GM12892 (cell line): ENCODE results near the gene AVL9.
"Not testable (repeated sequence)": the region's sequence is repeated elsewhere in the genome, so short reads cannot be mapped to it uniquely, and the experiment has no call there.

Source experiments
- POLR2A ChIP-seq: IDR thresholded peaks from 2 replicates; pipeline ENCODE4 v1.6.1; 2011; ENCODE audit warnings: low read depth, low read length, control low read depth
- POLR2AphosphoS5 ChIP-seq: IDR thresholded peaks from 2 replicates; pipeline ENCODE4 v1.6.1; 2011; ENCODE audit warnings: low read depth, low read length, control low read depth

DNA sequence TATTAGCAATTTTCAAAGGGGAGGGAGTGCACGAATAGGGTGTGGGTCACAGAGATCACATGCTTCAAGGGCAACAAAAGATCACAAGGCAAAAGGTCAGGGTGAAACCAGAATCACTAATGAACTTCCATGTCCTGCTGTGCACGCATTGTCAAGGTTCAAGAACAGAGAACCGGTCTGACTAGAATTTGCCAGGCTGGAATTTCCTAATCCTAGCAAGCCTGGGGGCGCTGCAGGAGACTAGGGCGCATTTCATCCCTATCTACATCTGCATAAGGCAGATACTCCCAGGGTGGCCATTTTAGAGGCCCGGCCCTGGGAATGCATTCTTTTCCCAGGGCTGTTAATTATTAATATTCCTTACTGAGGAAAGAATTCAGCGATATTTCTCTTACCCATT is 108.8 kb downstream of the AVL9 start:
- not testable (repeated sequence) for TF ChIP-seq POLR2A, POLR2AphosphoS5
